CD8-positive, alpha-beta memory T cell (primary cell): ENCODE measurements around the gene PGM2. TPM values are rescaled to one million over a fixed set of nuclear protein-coding genes. Genes with fewer than 3 reads are reported as not detected.

Source experiments
- CTCF ChIA-PET: fragments of 350-600 bp; sonication (Branson Sonifier 250); formaldehyde crosslinking; loops from one replicate; lab custom pipeline; 2021; ENCODE audit warnings: antibody characterized with exemption; lab: Charles Lee
- POLR2A ChIA-PET: fragments of 350-600 bp; sonication (Branson Sonifier 250); formaldehyde crosslinking; loops from one replicate; lab custom pipeline; 2021; ENCODE audit warnings: antibody characterized with exemption; lab: Charles Lee
- DNase-seq, 5 donors: peaks; one replicate each; pipeline versions ENCODE4 v3.0.0 to v3.0.0-alpha.2; 2020 to 2022; ENCODE audit warnings: mixed read lengths in 1 of 5
- H3K27ac ChIP-seq: one replicate; pipeline ENCODE4 v1.7.0; 2013; ENCODE audit warnings: low read depth, mild to moderate bottlenecking, low read length, moderate library complexity
- H3K27me3 ChIP-seq: 2 replicates; pipeline ENCODE4 v1.7.0; 2013; ENCODE audit warnings: low read length, mild to moderate bottlenecking; ENCODE audit not compliant: insufficient read depth, poor library complexity, severe bottlenecking
- H3K36me3 ChIP-seq: 2 replicates; pipeline ENCODE4 v1.7.0; 2013; ENCODE audit warnings: mild to moderate bottlenecking, low read length, moderate library complexity; ENCODE audit not compliant: insufficient read depth
- H3K4me1 ChIP-seq: 2 replicates; pipeline ENCODE4 v1.7.0; 2013; ENCODE audit warnings: mild to moderate bottlenecking, low read length, moderate library complexity; ENCODE audit not compliant: insufficient read depth
- H3K4me3 ChIP-seq: 2 replicates; pipeline ENCODE4 v1.7.0; 2013; ENCODE audit warnings: mild to moderate bottlenecking, low read length
- H3K9me3 ChIP-seq: 2 replicates; pipeline ENCODE4 v1.7.0; 2013; ENCODE audit warnings: mild to moderate bottlenecking, low read length
- H3K27ac Mint-ChIP-seq, 8 donors: one replicate each; pipeline ENCODE4 v1.8.0; 2020 to 2021; ENCODE audit warnings: mixed read lengths in 8 of 8, mild to moderate bottlenecking in 6 of 8, inconsistent platforms in 3 of 8, moderate library complexity in 3 of 8
- H3K27me3 Mint-ChIP-seq, 2 donors: one replicate each; pipeline ENCODE4 v1.8.0; 2020 to 2021; ENCODE audit warnings: mixed read lengths in 2 of 2, mild to moderate bottlenecking in 1 of 2, moderate library complexity in 1 of 2
- H3K36me3 Mint-ChIP-seq, 3 donors: one replicate each; pipeline ENCODE4 v1.8.0; 2020 to 2021; ENCODE audit warnings: mixed read lengths in 3 of 3, inconsistent platforms in 1 of 3, mild to moderate bottlenecking in 1 of 3
- H3K4me1 Mint-ChIP-seq, 3 donors: one replicate each; pipeline ENCODE4 v1.8.0; 2020 to 2021; ENCODE audit warnings: mixed read lengths in 3 of 3, inconsistent platforms in 1 of 3, mild to moderate bottlenecking in 1 of 3
- H3K4me3 Mint-ChIP-seq, 7 donors: one replicate each; pipeline ENCODE4 v1.8.0; 2020 to 2021; ENCODE audit warnings: mixed read lengths in 7 of 7, mild to moderate bottlenecking in 6 of 7, moderate library complexity in 4 of 7, inconsistent platforms in 2 of 7
- H3K9me3 Mint-ChIP-seq, 5 donors: one replicate each; pipeline ENCODE4 v1.8.0; 2020 to 2022; ENCODE audit warnings: mixed read lengths in 5 of 5, mild to moderate bottlenecking in 3 of 5, moderate library complexity in 2 of 5, inconsistent platforms in 1 of 5
- polyA plus RNA-seq: library from polyadenylated mRNA; unstranded; fragments of 300-500 nt; fragmentation: Illumina TruSeq; gene quantifications from one replicate; pipeline ENCODE4 v1.2.3, GENCODE V29; 2021
- total RNA-seq, 2 experiments: library from RNA; stranded (reverse); gene quantifications; one replicate each; pipeline ENCODE4 v1.2.3, GENCODE V29; 2021

The PGM2 gene
- total and polyA plus RNA-seq, 3 experiments from 2014 or later, result 18.1 to 65.9 (median 62.3) TPM

DNA sequence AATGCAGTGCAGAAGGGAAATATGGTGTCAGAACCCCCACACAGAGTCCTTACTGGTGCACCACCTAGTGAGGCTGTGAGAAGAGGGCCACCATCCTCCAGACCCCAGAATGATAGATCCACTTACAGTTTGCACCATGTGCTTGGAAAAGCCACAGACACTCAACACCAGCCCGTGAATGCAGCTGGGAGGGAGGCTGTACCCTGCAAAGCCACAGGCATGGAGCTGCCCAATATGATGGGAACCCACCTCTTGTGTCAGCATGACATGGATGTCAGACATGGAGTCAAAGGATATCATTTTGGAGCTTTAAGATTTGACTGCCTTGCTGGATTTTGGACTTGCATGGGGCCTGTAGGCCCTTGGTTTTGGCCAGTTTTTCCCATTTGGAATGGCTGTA, 34.2 kb upstream of the PGM2 start:
- ChIA-PET CTCF (interaction anchor here (1.6 kb wide), 1 partner anchor 189 kb away, joined by 7 read pairs; no protein-coding TSS in a partner anchor), POLR2A (no interaction called here)
- peaks cover 0 to 9% (median 1%) of the 10 kb centered on the region in 3 donors for H3K36me3 Mint-ChIP-seq
- no peak for DNase-seq
- Histone ChIP-seq H3K4me1 (no peaks in the 10 kb centered on the region), H3K36me3 (no peaks in the 10 kb centered on the region), H3K9me3 (no peaks in the 10 kb centered on the region), H3K27me3 (no peaks in the 10 kb centered on the region), H3K4me3 (no peak overlapping the region), H3K27ac (no peak overlapping the region)
- peaks cover 5 to 46% of the 10 kb centered on the region in 2 donors for H3K27me3 Mint-ChIP-seq
- H3K4me1 Mint-ChIP-seq, result no peaks in the 10 kb centered on the region
- peaks cover 0 to 2% (median 0%) of the 10 kb centered on the region in 5 donors for H3K9me3 Mint-ChIP-seq
- H3K4me3 Mint-ChIP-seq, result no peak overlapping the region
- H3K27ac Mint-ChIP-seq, result no peak overlapping the region

GRCh38 chr4:37793562-37793961, 32.9 kb upstream of the PGM2 start:
- DNase-seq, result peak in 2 of 5 donors; percentile 5 to 14
- Mint-ChIP-seq H3K36me3 (peaks cover 0 to 9% (median 1%) of the 10 kb centered on the region in 3 donors), H3K4me1 (no peaks in the 10 kb centered on the region), H3K27me3 (peaks cover 0 to 37% of the 10 kb centered on the region in 2 donors), H3K4me3 (no peak overlapping the region), H3K27ac (no peak overlapping the region), H3K9me3 (peaks cover 0 to 2% (median 0%) of the 10 kb centered on the region in 5 donors)
- Histone ChIP-seq H3K36me3 (no peaks in the 10 kb centered on the region), H3K27ac (no peak overlapping the region), H3K9me3 (no peaks in the 10 kb centered on the region), H3K27me3 (no peaks in the 10 kb centered on the region), H3K4me3 (no peak overlapping the region), H3K4me1 (no peaks in the 10 kb centered on the region)
- ChIA-PET POLR2A (no interaction called here), CTCF (interaction anchor here (0.6 to 1.8 kb wide), 3 partner anchors 169 to 196 kb away, joined by 3 to 4 read pairs (median 3); no protein-coding TSS in a partner anchor)

DNA sequence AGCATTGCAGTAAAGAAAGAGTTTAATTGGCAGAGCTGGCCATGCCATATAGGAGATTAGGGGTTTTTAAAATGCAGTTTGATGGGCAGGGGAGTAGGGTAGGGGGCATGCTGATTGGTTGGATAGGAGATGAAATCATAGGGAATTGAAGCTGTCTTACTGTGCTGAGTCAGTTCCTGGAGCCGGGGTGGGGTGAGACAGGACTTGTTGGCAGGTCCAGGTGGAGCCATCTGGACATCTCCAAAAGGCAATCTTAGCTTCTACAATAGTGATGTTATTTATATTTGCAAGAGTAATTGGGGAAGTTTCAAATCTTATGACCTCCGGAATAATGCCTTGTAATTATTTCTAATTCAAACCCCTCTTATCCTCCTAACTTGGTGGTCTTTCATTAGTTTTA, 32.4 kb upstream of the PGM2 start:
- H3K36me3 ChIP-seq, result no peaks in the 10 kb centered on the region
- no peaks in the 10 kb centered on the region for H3K4me1 ChIP-seq
- ChIA-PET POLR2A (no interaction called here), CTCF (interaction anchor here (0.6 to 1.8 kb wide), 5 partner anchors 13 to 196 kb away, joined by 3 to 5 read pairs (median 3); no protein-coding TSS in a partner anchor)
- H3K27ac ChIP-seq, result no peak overlapping the region
- DNase-seq, result no peak
- Mint-ChIP-seq H3K36me3 (peaks cover 0 to 9% (median 1%) of the 10 kb centered on the region in 3 donors), H3K27ac (no peak overlapping the region), H3K9me3 (peaks cover 0 to 2% (median 0%) of the 10 kb centered on the region in 5 donors), H3K4me3 (no peak overlapping the region), H3K27me3 (peaks cover 0 to 32% of the 10 kb centered on the region in 2 donors), H3K4me1 (no peaks in the 10 kb centered on the region)
- H3K27me3 ChIP-seq, result no peaks in the 10 kb centered on the region
- no peaks in the 10 kb centered on the region for H3K9me3 ChIP-seq
- H3K4me3 ChIP-seq, result no peak overlapping the region

DNA sequence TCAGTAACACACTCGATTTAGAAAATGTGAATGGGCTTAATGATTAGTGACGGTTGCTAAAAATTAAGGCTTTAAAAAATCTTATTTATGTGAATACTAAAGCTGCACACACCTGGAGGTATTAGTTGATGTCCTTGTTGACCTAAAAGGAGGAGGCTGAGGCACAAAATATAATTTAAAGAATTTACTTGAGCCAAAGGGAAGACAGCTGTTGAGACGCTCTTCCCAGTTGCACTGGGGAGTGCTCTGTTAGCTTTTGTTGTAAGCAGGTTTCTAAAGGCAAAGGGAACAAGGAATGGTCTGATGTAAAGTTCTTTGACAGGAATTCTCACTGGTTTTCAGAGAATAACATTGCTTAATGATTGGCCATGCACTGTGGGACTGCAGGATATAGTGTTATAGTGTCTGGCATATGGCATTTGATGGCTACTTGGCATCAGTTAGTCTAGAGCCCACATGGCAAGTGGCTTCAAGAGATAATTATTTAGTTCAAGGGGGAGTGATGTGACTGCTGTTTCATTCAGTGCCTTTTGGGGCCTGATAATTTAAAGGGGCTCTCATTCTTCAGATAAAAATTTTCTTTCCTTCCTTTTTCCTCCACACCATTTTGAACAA, 30.8 kb upstream of the PGM2 start:
- H3K4me1 Mint-ChIP-seq, result no peaks in the 10 kb centered on the region
- CTCF ChIA-PET, result interaction anchor here (1.0 to 1.5 kb wide), 2 partner anchors 193 to 242 kb away, joined by 3 read pairs; no protein-coding TSS in a partner anchor

GRCh38 chr4:37797374-37797773, 29.1 kb upstream of the PGM2 start:
- DNase-seq, result no peak
- H3K9me3 ChIP-seq, result no peaks in the 10 kb centered on the region
- no peak overlapping the region for H3K27ac ChIP-seq
- Mint-ChIP-seq H3K4me1 (no peaks in the 10 kb centered on the region), H3K27me3 (peaks cover 0 to 19% of the 10 kb centered on the region in 2 donors), H3K9me3 (no peaks in the 10 kb centered on the region), H3K4me3 (no peak overlapping the region), H3K27ac (no peak overlapping the region), H3K36me3 (no peaks in the 10 kb centered on the region)
- no peak overlapping the region for H3K4me3 ChIP-seq
- H3K36me3 ChIP-seq, result no peaks in the 10 kb centered on the region
- ChIA-PET CTCF (no interaction called here), POLR2A (no interaction called here)
- no peaks in the 10 kb centered on the region for H3K4me1 ChIP-seq
- no peaks in the 10 kb centered on the region for H3K27me3 ChIP-seq

More for the DNA sequence above, 30.8 kb upstream of the PGM2 start:
- Histone ChIP-seq H3K27me3 (no peaks in the 10 kb centered on the region), H3K4me1 (no peaks in the 10 kb centered on the region), H3K27ac (no peak overlapping the region), H3K36me3 (no peaks in the 10 kb centered on the region), H3K9me3 (no peaks in the 10 kb centered on the region), H3K4me3 (no peak overlapping the region)
- Mint-ChIP-seq H3K27me3 (peaks cover 0 to 29% of the 10 kb centered on the region in 2 donors), H3K36me3 (peaks cover 0 to 9% (median 1%) of the 10 kb centered on the region in 3 donors), H3K4me3 (no peak overlapping the region), H3K9me3 (peaks cover 0 to under 1% (median 0%) of the 10 kb centered on the region in 5 donors), H3K27ac (peak overlapping the region in 1 of 8 donors; percentile 23)
- no peak for DNase-seq
- POLR2A ChIA-PET, result no interaction called here

DNA sequence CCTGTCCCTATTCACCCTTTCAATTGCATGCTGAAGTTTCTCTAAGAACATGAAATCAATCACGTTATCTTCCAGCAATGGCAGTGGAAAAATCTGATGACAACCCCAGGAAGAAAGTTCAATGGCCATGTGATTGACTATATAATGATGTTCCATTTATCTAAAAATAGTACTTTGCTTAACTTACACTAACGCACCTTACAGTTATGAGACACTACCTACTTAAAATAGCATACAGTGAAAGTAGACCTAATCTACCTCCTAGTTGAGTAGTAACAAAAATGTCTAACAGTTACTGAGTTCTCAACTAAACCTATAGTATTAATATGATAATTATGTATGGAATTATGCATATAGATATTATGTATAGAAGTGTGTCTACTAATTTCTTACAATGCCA, 28.6 kb upstream of the PGM2 start:
- Mint-ChIP-seq H3K4me3 (no peak overlapping the region), H3K9me3 (no peaks in the 10 kb centered on the region), H3K27ac (no peak overlapping the region), H3K36me3 (no peaks in the 10 kb centered on the region), H3K4me1 (no peaks in the 10 kb centered on the region), H3K27me3 (peaks cover 0 to 19% of the 10 kb centered on the region in 2 donors)
- H3K9me3 ChIP-seq, result no peaks in the 10 kb centered on the region
- CTCF ChIA-PET, result no interaction called here
- no peak overlapping the region for H3K4me3 ChIP-seq
- H3K27ac ChIP-seq, result no peak overlapping the region
- no peaks in the 10 kb centered on the region for H3K27me3 ChIP-seq
- POLR2A ChIA-PET, result no interaction called here
- DNase-seq, result no peak
- no peaks in the 10 kb centered on the region for H3K4me1 ChIP-seq
- no peaks in the 10 kb centered on the region for H3K36me3 ChIP-seq

DNA sequence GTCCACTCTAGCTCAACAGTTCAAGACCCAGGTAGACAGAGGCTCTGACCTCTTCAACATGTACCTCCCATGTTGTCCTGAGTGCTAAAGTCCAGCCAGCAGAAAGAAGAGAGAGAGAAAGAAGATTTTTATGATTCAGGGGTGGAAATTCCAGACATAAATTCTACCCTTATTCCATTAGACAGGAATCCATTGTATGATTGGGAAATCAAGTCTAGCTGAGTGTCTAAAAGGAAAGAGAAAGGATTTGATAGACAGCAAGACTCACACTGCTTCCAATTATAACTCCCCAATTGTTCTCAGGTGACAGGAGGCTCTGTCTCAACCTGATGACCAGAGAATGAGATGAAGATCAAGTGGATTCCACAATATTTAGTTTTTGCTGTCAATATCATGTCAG, 27.9 kb upstream of the PGM2 start:
- POLR2A ChIA-PET, result no interaction called here
- Mint-ChIP-seq H3K4me1 (no peaks in the 10 kb centered on the region), H3K27me3 (peaks cover 0 to 17% of the 10 kb centered on the region in 2 donors), H3K27ac (no peak overlapping the region), H3K9me3 (no peaks in the 10 kb centered on the region), H3K4me3 (no peak overlapping the region), H3K36me3 (no peaks in the 10 kb centered on the region)
- CTCF ChIA-PET, result interaction anchor here (1.4 kb wide), 1 partner anchor 243 kb away, joined by 3 read pairs; no protein-coding TSS in a partner anchor
- Histone ChIP-seq H3K27me3 (no peaks in the 10 kb centered on the region), H3K36me3 (no peaks in the 10 kb centered on the region), H3K9me3 (no peaks in the 10 kb centered on the region), H3K4me3 (no peak overlapping the region), H3K4me1 (no peaks in the 10 kb centered on the region), H3K27ac (no peak overlapping the region)
- DNase-seq, result no peak

GRCh38 chr4:37799941-37800554, 26.4 kb upstream of the PGM2 start:
- no peaks in the 10 kb centered on the region for H3K36me3 Mint-ChIP-seq
- Histone ChIP-seq H3K4me1 (no peaks in the 10 kb centered on the region), H3K27ac (no peak overlapping the region), H3K36me3 (no peaks in the 10 kb centered on the region), H3K4me3 (no peak overlapping the region), H3K27me3 (no peaks in the 10 kb centered on the region), H3K9me3 (no peaks in the 10 kb centered on the region)
- ChIA-PET CTCF (no interaction called here), POLR2A (no interaction called here)
- H3K27me3 Mint-ChIP-seq, result peaks cover 0 to 12% of the 10 kb centered on the region in 2 donors
- DNase-seq, result no peak
- no peak overlapping the region for H3K27ac Mint-ChIP-seq
- H3K4me3 Mint-ChIP-seq, result no peak overlapping the region
- H3K4me1 Mint-ChIP-seq, result no peaks in the 10 kb centered on the region
- no peaks in the 10 kb centered on the region for H3K9me3 Mint-ChIP-seq
